CD4-positive, alpha-beta T cell treated with Interleukin-2 at 100 ng/mL for 4 hours (primary cell): ENCODE measurements around the gene FGL2.
"Not testable (repeated sequence)": the region's sequence is repeated elsewhere in the genome, so short reads cannot be mapped to it uniquely, and the experiment has no call there.

ENCODE experiments used
- DNase-seq: peaks from one replicate; pipeline ENCODE4 v3.0.0-alpha.2; 2020; ENCODE audit warnings: low spot score

Gene FGL2

DNA sequence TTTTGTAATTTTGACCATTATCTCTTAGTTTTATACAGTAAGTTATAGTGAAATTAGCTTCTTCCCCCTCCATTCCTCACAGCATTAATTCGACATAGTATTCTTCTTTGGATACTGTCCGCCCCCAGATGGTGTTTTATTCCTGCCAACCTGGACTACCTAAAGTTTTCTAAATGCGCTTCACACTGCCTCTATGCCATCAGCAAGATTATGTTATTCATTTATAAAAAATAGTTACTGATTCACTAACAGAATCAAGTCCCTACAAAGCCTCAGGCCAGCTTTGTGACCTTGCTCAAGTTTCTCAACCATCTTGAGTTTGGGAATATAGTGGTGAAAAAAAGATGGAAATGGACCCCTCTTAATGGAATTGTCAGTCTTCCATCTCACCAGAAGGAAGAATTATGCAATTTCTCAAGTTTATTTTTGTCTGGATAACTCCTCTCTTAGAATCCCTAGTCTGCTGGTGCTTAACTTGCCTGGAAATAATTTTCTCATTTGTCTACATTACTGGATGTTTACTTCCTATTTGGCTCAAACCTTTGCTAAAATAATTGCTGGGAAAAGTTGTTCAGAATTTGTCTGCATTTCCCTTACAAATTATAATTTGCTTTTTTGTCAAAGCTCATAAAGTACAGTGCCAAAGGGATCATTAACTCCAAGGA, 16.7 kb upstream of the FGL2 start:
- no peak for DNase-seq

DNA sequence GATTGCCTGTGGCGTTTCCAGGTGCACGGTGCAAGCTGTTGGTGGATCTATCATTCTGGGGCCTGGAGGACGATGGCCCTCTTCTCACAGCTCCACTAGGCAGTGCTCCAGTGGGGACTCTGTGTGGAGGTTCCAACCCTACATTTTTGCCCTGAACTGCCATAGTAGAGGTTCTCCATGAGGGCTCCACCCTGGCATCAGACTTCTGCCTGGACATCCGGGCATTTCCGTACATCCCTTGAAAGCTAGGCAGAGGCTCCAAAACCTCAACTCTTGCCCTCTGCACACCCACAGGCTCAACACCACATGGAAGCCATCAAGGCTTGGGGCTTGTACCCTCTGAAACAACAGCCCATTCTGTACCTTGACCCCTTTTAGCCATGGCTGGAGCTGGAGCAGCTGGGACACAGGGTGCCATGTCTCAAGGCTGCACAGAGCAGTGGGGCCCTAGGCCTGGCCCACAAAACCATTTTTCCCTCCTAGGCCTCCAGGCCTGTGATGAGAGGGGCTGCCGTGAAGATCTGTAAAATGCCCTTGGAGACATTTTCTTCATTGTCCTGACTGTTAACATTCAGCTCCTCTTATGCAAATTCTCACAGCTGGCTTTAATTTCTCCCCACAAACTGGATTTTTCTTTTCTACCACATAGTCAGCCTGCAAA, 10.0 kb upstream of the FGL2 start:
- no peak for DNase-seq

DNA sequence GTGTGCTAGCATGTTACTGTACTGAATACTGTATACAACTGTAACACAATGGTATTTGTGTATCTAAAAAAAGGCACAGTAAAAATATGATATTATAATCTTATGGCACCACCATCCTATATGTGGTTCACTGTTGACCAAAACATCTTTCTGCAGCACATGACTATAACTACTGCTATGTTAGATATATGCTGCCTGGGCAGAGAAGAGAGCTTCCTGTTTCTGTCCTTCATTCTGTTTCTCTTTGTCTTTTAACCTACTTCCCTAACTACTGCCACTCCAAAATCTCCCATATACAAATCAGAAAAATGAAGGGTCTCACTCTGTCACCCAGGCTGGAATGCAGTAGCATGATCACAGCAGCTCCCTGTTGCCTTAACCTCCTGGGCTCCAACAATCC, 8.8 kb upstream of the FGL2 start:
- no peak for DNase-seq

DNA sequence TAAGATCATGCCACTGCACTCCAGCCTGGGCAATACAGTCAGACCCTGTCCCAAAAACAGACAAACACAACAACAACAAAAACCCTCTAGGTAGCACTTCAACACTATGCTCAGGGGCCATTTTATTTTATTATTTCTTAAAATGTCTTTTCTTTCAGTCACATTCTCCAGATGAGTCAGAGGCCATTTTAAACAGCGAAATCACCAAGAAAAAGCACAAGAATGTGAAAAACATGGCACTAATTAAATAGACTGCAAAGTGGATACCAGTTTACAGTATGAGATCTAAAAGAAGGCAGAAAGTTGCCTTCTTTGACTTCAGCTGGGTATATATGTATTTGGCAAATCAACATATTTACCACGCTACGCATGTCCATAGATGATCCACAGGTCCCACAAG, 6.1 kb upstream of the FGL2 start:
- DNase-seq, result no peak

DNA sequence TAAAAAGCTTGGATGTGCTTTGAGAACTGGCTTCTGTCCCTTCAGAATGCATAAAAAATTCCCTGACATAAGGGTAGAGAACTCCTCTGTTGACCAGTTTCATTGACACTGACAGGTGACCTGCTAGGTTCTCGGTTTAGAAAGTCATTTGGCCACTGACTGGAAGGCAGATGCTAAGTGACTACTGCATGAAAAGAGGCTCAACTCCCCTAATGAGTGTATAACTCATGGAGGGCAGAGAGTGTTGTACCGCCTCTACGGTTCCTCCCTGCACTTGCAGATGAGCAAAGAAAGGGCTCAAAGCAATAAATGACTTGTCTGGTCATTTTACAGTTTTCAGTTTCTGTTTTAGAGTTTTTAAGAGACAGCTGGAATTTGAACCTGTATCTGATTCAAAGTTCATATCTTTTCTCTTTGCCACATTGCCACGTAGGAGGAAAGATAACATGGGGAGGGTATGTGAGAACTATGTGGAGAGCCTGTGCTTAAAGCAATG, 2.9 kb upstream of the FGL2 start:
- no peak for DNase-seq

DNA sequence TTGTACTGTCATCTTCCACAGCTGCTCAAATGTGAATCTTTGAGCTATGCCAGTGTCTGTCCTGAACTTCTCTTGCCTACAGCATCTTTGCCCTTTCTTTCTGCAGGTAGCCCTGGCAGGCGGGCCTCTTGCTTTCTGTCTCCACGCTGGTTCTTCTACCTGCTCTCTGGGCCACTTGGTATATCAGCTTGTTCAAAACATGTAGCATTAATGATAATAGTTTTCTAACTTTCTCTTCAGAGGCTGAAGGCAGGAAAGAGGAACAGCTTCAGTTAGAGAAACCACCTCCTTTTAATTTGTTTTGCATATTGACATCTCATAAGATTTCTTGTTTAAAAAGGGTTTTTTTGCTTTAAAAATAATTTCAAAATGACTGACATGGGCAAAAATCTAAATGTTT, 923 bp upstream of the FGL2 start:
- DNase-seq, result no peak

DNA sequence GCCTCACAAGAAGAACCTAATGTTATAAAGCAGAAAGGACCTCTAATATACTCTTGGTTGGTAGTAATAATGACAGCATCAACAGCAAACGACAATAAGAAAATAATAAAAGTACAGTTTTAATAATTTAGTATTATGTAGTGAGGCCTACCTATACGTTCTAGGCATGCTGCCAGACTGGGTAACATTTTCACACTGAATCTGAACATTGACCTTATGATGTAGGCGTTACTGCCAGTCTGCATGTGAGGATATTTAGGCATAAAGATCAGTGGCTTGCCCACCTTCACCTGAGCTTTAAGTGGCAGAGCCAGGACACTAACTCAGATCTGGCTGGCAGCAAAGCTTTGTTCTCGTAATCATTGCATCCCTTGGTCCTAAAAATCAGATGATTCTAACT, 2.5 kb downstream of the FGL2 start:
- no peak for DNase-seq

DNA sequence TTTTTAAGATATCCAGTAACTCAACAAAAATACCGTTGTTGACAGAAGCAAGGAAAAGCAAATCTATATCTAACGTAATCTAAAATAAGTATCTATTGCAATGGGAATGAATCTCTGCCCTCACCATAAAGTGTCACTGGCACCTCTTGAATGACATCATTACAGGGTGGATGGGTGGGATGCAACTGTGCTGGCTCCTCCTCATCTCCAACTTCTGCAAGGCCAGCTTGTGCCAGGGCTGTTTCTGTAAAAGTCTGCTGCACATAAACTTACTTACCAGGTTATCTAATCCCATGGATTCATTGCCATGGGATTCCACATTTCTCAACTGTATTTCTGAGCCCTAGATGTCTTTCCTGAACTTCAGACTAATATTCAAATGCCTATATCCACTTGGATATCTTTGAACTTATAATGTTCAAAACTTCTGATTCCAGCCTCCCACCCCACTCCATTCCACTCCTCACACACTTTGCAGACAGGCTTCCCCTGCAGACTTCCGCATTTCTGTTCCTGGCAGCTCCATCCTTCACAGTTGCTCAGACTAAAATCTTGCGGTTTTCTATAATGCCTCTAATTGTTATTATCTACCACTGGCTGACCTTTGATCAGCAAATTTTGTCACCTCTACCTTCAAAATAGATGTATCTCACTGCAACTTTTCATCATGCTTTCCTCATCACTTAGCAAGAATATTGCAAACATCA, 10.7 kb downstream of the FGL2 start:
- DNase-seq, result no peak

DNA sequence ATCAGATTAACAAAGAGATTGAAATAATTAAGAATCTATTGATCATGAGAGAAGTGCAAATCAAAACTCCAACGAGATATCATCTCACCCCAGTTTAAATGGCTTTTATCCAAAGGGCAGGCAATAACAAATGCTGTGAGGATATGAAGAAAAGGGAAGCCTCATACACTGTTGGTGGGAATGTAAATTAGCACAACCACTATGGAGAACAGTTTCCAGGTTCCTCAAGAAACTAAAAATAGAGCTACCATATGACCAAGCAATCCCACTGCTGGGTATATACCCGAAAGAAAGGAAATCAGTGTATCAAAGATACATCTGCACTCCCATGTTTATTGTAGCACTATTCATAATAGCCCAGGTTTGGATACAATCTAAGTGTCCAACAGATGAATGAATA, 13.8 kb downstream of the FGL2 start:
- no peak for DNase-seq

DNA sequence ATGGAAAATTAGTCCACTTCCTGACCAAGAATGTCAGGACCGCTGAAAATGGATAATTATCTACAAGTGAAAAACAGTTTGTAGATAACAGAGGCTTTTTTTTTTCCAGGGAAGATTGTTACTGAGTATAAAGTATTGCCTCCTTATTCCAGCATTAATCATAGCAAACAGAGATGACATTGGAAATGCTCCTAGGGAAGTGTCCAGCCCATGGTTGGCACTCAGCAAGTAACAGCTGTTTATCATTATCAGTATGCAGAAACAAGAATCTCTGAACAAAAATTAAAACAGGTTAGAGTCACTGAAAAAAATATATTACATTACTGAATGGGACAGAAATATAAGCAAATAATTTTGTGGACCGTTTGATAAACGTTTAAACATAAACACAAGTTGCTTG, 14.6 kb downstream of the FGL2 start:
- no peak for DNase-seq

DNA sequence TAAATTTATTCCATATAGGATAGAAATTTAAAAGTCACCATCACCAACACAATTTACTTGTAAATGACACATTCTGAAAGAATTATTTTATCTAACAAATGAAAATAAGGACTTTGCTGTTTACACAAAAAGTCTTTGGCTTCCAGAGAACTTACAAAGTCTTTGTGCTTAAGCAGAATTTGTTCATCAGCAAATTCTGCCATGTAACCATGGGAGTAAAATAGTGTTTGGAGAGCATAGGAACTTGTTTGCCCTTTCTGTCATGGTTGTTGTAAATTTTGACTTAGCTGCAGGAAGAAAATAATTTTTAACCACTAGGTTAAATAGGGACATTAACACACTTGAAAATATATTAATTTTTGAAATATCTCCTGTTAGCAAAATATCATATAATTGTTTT, 15.2 kb downstream of the FGL2 start:
- DNase-seq, result no peak

DNA sequence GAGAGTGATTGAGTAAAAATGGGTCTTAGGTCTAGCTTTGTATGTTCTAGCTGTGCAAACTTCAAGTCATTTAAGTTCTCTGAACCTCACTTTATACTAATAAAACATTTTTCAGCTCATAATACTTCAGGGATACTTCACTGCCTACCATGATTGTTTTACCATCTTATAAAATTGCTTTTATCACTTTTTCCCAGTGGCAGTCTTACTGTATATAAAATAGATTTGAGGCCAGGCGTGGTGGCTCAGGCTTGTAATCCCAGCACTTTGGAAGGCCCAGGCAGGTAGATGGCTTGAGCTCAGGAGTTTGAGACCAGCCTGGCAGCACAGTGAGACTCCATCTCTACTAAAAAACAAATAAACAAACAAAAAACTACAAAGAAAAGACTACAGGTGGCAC, 17.4 kb downstream of the FGL2 start:
- no peak for DNase-seq

DNA sequence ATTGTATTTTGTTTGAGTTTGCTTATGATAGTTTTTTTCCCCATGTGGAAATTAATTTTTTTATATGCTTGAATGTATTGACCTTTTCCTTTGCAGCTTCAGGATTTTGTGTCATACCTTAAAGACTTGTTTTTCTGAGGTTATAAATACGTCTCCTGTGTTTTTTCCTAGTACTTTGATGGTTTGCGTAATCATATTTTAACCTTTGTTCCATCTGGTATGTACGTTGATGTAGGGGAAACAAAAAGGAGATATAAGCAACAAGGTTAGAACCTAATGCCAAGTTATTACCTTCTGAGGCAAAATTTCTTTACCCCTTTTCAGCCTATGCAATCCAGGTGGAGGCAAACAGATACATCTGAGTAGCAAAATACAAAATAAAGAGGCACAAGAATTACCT, 17.9 kb downstream of the FGL2 start:
- no peak for DNase-seq

DNA sequence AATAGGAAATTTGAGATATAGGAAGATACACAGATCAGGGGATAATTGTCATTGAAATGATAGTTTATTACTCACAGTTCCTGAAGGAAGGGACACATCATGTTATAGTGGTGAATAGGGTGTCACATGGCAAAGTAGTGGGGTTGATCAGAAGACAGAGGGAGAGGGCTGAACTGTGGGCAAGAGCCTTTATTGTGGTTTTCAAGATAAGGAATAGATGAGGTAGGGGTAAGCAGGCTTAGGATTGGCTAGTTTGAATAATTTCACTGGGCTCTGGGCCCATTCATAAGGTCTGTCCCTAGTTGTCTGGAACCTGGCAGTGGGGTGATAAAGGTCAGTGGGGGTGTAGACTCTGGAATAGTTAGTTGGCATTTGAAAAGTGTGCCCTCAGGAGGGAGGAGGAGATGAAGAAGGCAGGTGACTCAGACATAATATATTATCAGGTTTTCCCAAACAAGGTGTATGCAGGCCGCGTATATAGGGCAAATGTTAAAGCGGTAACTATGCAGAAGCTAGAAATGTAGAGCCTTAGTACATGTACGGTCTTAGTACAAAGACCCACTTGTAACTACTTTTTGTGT, 18.5 kb downstream of the FGL2 start:
- no peak for DNase-seq

DNA sequence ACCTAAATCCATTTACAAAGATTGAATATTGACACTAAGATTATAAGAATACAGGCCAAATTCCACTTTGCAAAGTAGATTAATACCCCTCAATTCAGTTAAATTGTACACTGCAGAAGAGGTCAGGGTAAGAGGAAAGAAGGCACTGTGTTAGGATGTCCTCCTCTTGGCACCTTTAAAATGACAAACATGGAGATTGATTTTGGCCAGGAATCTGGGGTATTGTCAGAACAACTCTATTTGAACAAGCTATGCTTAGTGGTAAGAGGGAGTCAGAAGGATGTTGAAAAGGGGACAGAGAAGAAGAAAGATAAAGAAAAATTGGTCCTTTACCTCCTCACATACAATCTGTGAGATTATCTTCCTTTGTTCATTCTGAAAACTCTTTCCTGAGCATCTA, 21.6 kb downstream of the FGL2 start:
- not testable (repeated sequence) for DNase-seq

DNA sequence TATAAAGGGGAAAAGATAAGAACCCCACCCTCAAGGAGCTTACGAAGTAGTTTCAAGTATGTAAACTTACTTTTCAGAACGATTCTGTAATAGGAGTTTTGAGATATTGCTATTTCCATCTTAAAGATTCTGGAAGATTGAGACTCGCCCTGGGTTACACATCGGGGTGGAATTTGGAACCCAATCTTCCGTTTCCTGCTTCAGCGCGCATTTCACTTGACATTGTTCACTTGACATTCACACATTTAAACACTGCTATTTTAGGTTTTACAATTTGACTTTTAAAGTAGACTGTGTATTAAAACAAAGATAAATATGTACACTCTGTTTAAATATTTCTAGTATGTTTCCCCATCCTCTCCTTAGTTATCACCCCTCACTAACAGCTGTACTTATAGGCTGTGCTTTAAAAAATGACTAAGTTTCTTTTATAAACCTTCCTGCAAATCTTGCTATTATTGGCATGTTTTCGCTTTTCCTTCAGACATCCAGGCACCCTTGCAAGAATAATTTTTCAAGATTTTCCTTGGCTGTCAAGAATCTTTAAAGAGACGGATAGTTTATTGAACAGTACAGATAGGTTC, 22.2 kb downstream of the FGL2 start:
- not testable (repeated sequence) for DNase-seq

DNA sequence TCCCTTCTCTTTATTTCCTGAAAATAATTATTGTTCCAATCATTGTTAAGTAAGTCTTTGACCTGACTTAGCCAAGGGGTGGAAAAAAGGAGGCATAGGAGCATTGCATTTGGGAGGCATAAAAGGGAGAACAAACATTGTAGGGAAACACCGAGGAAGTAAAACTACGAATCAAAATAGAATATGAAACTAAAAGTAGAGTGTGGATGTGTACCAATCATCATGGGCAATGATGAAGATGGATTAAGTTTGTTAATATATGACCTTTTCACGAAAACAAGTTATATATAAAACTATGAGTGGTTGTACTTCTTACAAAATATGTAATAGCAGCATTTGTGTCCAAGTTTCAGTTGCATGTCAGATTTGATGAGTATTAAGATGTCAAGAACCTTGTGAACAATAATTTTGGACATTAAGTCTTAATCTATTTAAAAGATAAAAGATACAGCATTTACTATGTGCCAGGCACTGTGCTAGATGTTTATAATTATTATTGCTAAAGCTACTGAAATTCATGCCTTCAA, 24.3 kb downstream of the FGL2 start:
- not testable (repeated sequence) for DNase-seq

DNA sequence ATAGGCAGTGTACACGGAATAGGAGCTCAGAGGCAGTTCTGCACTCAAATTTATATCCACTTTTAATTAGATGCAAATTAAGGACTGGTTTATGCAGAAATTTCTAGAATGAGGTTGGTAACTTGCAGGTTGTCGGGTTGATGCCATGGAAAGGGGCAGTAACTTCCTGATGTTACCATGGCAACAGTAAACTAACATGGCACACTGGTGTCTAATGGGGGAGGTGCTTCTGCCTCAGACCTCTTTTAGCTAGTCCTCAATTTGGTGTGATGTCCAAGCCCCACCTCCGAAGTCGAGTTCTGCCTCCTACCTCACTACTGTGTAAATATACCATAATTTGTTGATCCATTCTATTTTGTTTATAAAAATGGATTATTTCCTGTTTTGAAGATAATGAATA, 25.2 kb downstream of the FGL2 start:
- not testable (repeated sequence) for DNase-seq

DNA sequence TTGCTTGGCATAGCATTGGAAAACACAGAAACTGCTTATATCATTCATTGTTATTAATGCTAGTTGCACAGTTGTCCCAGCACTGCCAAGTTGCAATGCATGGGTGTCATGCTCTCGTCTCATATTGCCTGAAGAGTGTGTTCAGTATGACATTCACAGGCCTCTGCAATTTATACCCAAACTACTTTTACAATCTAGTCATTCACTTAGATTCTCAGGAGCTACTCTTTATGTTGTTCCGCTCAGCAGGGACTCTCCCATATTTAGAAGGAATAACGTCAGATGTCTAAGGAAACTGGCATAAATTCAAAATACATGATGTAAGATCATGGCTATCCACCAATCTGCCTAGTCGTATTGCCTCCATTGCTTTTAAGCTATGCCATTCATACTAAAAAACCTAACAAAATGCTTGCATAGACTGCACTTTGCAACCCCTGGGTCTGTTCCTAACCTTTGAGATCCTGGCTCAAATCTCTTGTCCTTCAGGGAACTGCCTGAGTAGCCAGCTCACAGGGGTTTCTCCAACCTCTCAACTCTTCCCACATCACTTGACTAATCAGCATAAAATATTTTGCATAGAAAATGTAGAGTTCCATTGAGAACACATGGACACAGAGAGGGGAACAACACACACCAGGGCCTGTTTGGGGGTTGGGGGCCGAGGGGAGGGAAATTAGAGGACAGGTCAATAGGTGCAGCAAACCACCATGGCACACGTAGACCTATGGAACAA, 27.0 kb downstream of the FGL2 start:
- DNase-seq, result not testable (repeated sequence)

DNA sequence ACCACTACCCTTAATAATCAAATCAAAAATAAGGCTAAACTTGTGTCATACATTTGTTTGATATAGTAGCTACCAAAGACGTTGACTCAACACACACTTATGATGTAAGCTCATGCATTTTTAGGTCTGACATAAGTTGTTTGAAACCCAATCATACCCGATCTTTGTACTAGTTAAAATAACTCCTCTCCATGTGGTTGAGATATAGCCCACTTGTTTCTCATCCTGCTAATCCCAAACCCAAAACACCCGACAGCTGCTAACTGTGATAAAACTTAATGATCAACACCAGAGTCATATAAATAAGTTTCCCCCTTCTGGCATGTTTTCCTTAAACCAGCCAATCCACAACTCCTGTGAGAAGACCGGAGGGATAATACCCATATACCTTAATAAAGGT, 28.5 kb downstream of the FGL2 start:
- DNase-seq, result not testable (repeated sequence)

DNA sequence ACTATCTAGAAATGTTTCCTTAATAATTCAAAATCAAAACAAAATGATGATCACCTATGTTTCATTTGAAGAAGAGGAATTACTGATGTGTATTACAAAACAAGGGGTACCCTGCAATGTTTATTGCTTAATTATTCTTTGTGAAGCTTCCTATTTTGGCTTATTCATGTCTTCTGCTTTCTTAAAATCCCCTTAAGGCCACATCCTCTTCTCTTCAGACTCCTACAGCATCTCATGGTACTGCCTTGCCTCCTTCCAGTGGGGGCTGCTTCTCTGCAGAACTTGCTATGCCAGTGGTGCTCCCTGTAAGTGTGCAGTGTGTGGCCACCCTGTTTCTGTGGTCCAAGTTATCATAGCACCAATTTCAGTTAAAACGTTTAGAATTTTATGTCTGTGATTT, 42.2 kb downstream of the FGL2 start:
- DNase-seq, result no peak

DNA sequence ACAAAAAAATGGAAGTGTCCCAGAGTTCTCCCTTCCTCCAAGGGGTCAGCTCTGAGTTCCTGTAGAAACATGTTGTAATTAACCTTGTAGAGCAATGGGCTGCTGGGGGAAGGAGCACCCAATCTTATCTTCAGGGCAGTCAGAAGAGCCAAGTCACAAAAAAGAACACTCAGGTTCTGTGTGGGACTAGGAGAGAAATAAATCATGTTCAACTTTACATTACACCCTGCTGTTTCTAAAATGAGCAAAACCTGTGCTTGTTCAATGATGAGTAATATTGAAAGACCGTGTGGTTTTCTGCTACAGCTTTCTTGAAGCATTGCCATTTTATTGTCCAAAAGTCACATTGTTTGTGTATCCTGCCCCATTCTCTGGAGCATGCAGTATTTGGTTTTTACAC, 42.6 kb downstream of the FGL2 start:
- not testable (repeated sequence) for DNase-seq
